Endothelial cell of umbilical vein (primary cell): ENCODE results near the gene CCDC146. TPM values are rescaled to one million over a fixed set of nuclear protein-coding genes. Genes with fewer than 3 reads are reported as not detected.

Experiments
- BruUV-seq: library from RNA; stranded (reverse); fragments of 400-500 nt; replicated peaks from 2 replicates; lab custom pipeline; 2021; lab: Mats Ljungman, UMichigan
- CTCF ChIA-PET: fragments of 300-600, 350-600 bp; sonication (Branson Sonifier 250); formaldehyde crosslinking; loops from one replicate; lab custom pipeline; 2021; ENCODE audit warnings: antibody characterized with exemption, inconsistent platforms; lab: Charles Lee
- POLR2A ChIA-PET: fragments of 300-600, 350-600 bp; sonication (Branson Sonifier 250); formaldehyde crosslinking; loops from one replicate; lab custom pipeline; 2021; ENCODE audit warnings: antibody characterized with exemption, inconsistent platforms; lab: Charles Lee
- DNase-seq: peaks from one replicate; pipeline ENCODE4 v3.0.0-alpha.2; 2011; ENCODE audit warnings: low read depth, low spot score
- FAIRE-seq: peaks from 2 replicates; lab custom pipeline; 2011; peaks lifted over from hg19 to GRCh38; lab: Jason Lieb, UNC
- H2AFZ ChIP-seq: 2 replicates; pipeline ENCODE4 v1.6.0; 2012; ENCODE audit warnings: low read depth, low read length, control low read depth, inconsistent platforms
- H3K27ac ChIP-seq: 2 replicates; pipeline ENCODE4 v1.5.1; 2011; ENCODE audit warnings: low read depth, mild to moderate bottlenecking, control low read depth, low read length, moderate library complexity; ENCODE audit not compliant: insufficient read depth
- H3K27me3 ChIP-seq, 2 experiments: 2 replicates each; pipeline versions ENCODE4 v1.6.0 to v1.6.1; 2011; ENCODE audit warnings: low read length in 2 of 2, mixed read lengths in 1 of 2; ENCODE audit not compliant: control insufficient read depth in 2 of 2, insufficient read depth in 2 of 2
- H3K36me3 ChIP-seq, 2 experiments: 2 replicates in 1 of 2; 3 replicates in 1 of 2; pipeline ENCODE4 v1.5.1; 2011; ENCODE audit warnings: low read length in 2 of 2, mild to moderate bottlenecking in 1 of 2, moderate library complexity in 1 of 2; ENCODE audit not compliant: control insufficient read depth in 2 of 2, insufficient read depth in 2 of 2; ENCODE audit errors: extremely low read depth in 1 of 2
- H3K4me1 ChIP-seq: 3 replicates; pipeline ENCODE4 v1.5.1; 2011; ENCODE audit warnings: mild to moderate bottlenecking, low read length; ENCODE audit not compliant: control insufficient read depth, insufficient read depth; ENCODE audit errors: extremely low read depth
- H3K4me2 ChIP-seq: 2 replicates; pipeline ENCODE4 v1.6.1; 2011; ENCODE audit warnings: low read length, control low read depth, mixed read lengths; ENCODE audit not compliant: insufficient read depth
- H3K4me3 ChIP-seq, 3 experiments: fragments of 200-600 bp in 1 of 3; sonication (generic), shearing (Covaris generic) in 1 of 3; replicated peaks in 1 of 3; 2 replicates each; pipeline ENCODE4 v1.5.1; 2011 to 2016; ENCODE audit warnings: control low read depth in 3 of 3, low read length in 3 of 3, mild to moderate bottlenecking in 2 of 3, inconsistent platforms in 1 of 3, low read depth in 1 of 3, moderate library complexity in 1 of 3; ENCODE audit not compliant: insufficient read depth in 1 of 3
- H3K79me2 ChIP-seq: 2 replicates; pipeline ENCODE4 v1.6.0; 2012; ENCODE audit warnings: low read length, inconsistent platforms; ENCODE audit not compliant: control insufficient read depth, insufficient read depth
- H3K9ac ChIP-seq: replicated peaks from 2 replicates; pipeline ENCODE3; 2011; ENCODE audit warnings: low read length, control low read depth; ENCODE audit not compliant: insufficient read depth; ENCODE audit errors: extremely low read depth
- H3K9me1 ChIP-seq: replicated peaks from 3 replicates; pipeline ENCODE4 v1.6.0; 2011; ENCODE audit warnings: mild to moderate bottlenecking, low read length; ENCODE audit not compliant: control insufficient read depth, insufficient read depth; ENCODE audit errors: extremely low read depth
- H3K9me3 ChIP-seq: replicated peaks from 2 replicates; pipeline ENCODE4 v1.5.1; 2012; ENCODE audit warnings: low read length, inconsistent platforms; ENCODE audit not compliant: control insufficient read depth, insufficient read depth
- H4K20me1 ChIP-seq: replicated peaks from 2 replicates; pipeline ENCODE3; 2011; ENCODE audit warnings: mild to moderate bottlenecking, low read length; ENCODE audit not compliant: control insufficient read depth, insufficient read depth; ENCODE audit errors: extremely low read depth
- EZH2 ChIP-seq: IDR thresholded peaks from 2 replicates; pipeline ENCODE4 v1.6.1; 2012; ENCODE audit warnings: borderline replicate concordance, low read depth, mild to moderate bottlenecking, moderate library complexity, low read length, inconsistent platforms; ENCODE audit not compliant: severe bottlenecking
- FOS ChIP-seq: IDR thresholded peaks from 2 replicates; pipeline ENCODE4 v1.6.1; 2011; ENCODE audit warnings: mild to moderate bottlenecking, low read length, moderate library complexity, borderline replicate concordance; ENCODE audit not compliant: insufficient read depth
- GATA2 ChIP-seq: IDR thresholded peaks from 2 replicates; pipeline ENCODE4 v1.7.0; 2011; ENCODE audit warnings: low read depth, mild to moderate bottlenecking, moderate library complexity, mixed read lengths, low read length; ENCODE audit not compliant: insufficient read length, insufficient read depth
- JUN ChIP-seq: IDR thresholded peaks from 2 replicates; pipeline ENCODE4 v1.6.1; 2011; ENCODE audit warnings: borderline replicate concordance, low read depth; ENCODE audit not compliant: insufficient read length, insufficient read depth
- MYC ChIP-seq: IDR thresholded peaks from one replicate; pipeline ENCODE4 v1.6.1; 2011; ENCODE audit warnings: mild to moderate bottlenecking, low read depth, low read length
- POLR2A ChIP-seq: IDR thresholded peaks from 2 replicates; pipeline ENCODE4 v1.6.1; 2012; ENCODE audit warnings: low read depth, mild to moderate bottlenecking, control low read depth, low read length
- POLR2AphosphoS5 ChIP-seq: IDR thresholded peaks from 2 replicates; pipeline ENCODE4 v1.6.1; 2012; ENCODE audit warnings: low read depth, mild to moderate bottlenecking, control low read depth, low read length, moderate library complexity; ENCODE audit not compliant: insufficient read depth
- dilution Hi-C: fragments of 300-500 bp; cut with MboI; formaldehyde crosslinking; loops from one replicate; pipeline ENCODE4 v1.15.0; 2019; ENCODE audit warnings: low sequenced_read_pairs; ENCODE audit not compliant: extremely low pct_ligation_motif_present
- intact Hi-C: fragments of 100-400 bp; cut with micrococcal nuclease; formaldehyde crosslinking; loops from one replicate; pipeline ENCODE4 v1.10.0; 2022
- polyA plus RNA-seq, 4 experiments: library from polyadenylated mRNA; depleted of rRNA in 3 of 4; stranded (reverse) in 3 of 4; unstranded in 1 of 4; fragments of >200 nt; gene quantifications; 2 replicates each; pipeline versions ENCODE4 v1.2.1 to v1.2.3, GENCODE V29; 2011 to 2012; ENCODE audit warnings: missing spikeins in 1 of 4
- total RNA-seq: library from RNA; stranded (reverse); gene quantifications from 2 replicates; pipeline ENCODE4 v1.2.3, GENCODE V29; 2021
- TF ChIP-seq, protein P1 (sequence below), 2 donors: IDR thresholded peaks; 1 replicate in 1 of 2; 2 replicates in 1 of 2; pipeline ENCODE4 v1.5.1; 2011; ENCODE audit warnings: low read length in 2 of 2, mild to moderate bottlenecking in 2 of 2, moderate library complexity in 2 of 2, control low read depth in 1 of 2, inconsistent platforms in 1 of 2, low read depth in 1 of 2; ENCODE audit not compliant: insufficient read depth in 1 of 2; ENCODE audit errors: extremely low read depth in 1 of 2
- TF ChIP-seq, protein P2 (sequence below): IDR thresholded peaks from 2 replicates; pipeline ENCODE4 v1.6.1; 2011; ENCODE audit not compliant: insufficient read depth, insufficient read length

The CCDC146 gene
- total and polyA plus RNA-seq, 2 donors (not counting 3 experiments of a cell fraction or from before 2014, with no cell fraction given) = 0.65 to 2.2 TPM

DNA sequence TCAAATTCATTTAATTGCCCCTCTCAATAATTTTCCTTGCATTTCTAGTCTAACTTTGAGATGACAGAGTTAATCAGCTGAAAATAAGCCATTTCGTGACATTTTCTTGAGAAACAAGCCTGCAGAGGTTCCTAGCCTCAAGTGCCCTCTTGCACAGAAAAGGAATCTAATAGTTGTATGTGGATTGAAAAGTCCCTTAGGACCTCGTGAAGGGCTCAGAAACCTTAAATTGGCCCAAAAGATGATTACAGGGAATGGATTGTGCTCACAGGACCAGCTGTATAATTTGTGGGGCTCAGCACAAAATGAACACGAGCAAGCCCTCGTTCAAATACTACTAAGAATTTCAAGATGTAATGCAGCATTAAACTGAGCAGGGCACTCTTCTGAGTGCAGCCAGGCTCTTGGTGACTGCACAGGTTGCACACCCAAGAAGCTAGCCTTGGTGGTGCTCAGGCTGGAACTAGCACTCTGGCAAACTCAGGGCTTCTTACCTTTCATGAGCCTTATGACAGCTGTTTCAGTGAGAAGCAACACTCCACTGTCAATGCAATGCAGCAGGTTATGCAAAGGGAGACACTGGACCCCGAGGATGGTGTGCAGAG, 191.6 kb downstream of the CCDC146 start:
- Histone ChIP-seq H4K20me1 (no peaks in the 10 kb centered on the region), H3K4me1 (no peaks in the 10 kb centered on the region), H3K9me1 (no peaks in the 10 kb centered on the region), H3K27me3 (no peaks in the 10 kb centered on the region), H3K27ac (no peak overlapping the region), H3K9ac (no peak overlapping the region), H3K79me2 (no peaks in the 10 kb centered on the region), H3K9me3 (no peaks in the 10 kb centered on the region), H3K36me3 (no peaks in the 10 kb centered on the region), H3K4me3 (no peak overlapping the region), H3K4me2 (no peak overlapping the region), H2AFZ (no peak overlapping the region)
- no peak for DNase-seq
- TF ChIP-seq, protein P1, sequence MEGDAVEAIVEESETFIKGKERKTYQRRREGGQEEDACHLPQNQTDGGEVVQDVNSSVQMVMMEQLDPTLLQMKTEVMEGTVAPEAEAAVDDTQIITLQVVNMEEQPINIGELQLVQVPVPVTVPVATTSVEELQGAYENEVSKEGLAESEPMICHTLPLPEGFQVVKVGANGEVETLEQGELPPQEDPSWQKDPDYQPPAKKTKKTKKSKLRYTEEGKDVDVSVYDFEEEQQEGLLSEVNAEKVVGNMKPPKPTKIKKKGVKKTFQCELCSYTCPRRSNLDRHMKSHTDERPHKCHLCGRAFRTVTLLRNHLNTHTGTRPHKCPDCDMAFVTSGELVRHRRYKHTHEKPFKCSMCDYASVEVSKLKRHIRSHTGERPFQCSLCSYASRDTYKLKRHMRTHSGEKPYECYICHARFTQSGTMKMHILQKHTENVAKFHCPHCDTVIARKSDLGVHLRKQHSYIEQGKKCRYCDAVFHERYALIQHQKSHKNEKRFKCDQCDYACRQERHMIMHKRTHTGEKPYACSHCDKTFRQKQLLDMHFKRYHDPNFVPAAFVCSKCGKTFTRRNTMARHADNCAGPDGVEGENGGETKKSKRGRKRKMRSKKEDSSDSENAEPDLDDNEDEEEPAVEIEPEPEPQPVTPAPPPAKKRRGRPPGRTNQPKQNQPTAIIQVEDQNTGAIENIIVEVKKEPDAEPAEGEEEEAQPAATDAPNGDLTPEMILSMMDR (IDR thresholded peaks at IDR 0.05; ENCODE audit: extremely low read depth in 1 of 2, insufficient read depth in 1 of 2, low read depth in 1 of 2, low read length in 2 of 2) = no peak
- TF ChIP-seq POLR2A = no peak
- dilution Hi-C loops (no loop called here), intact Hi-C loops (no loop called here)
- no TSS peak for BruUV-seq
- FAIRE-seq = no peak
- ChIA-PET POLR2A (no interaction called here), CTCF (no interaction called here)

DNA sequence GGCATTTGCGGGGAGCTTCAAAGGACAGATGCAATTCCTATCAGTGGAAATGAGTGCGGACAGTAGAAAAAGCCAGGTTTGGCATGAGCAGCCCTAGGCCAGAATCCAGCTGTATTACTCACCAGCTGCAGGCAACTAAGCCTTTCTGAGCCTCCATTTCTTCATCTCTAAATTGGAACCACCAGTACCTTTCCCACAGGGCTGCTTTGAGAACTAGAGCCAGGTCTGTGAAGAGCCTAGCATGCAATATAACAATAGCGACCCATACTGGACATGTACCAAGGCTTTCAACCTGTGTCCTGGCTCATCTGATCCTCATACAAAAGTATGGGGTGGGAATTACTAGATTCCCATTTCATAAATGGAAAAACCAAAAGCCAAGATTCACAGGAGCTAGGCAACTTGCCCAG, 192.8 kb downstream of the CCDC146 start:
- ChIA-PET CTCF (interaction anchor here (1.2 kb wide), 1 partner anchor 17 kb away, joined by 4 read pairs; no protein-coding TSS in a partner anchor), POLR2A (no interaction called here)
- no peaks in the 10 kb centered on the region for H3K27me3 ChIP-seq
- H3K36me3 ChIP-seq = no peaks in the 10 kb centered on the region
- no peak for FAIRE-seq
- no peaks in the 10 kb centered on the region for H3K9me3 ChIP-seq
- BruUV-seq = no TSS peak
- dilution Hi-C loops = no loop called here
- H3K4me1 ChIP-seq = no peaks in the 10 kb centered on the region
- no peaks in the 10 kb centered on the region for H3K79me2 ChIP-seq
- no peak for TF ChIP-seq MYC
- no peak for TF ChIP-seq EZH2
- TF ChIP-seq POLR2A = no peak
- no peak for TF ChIP-seq GATA2
- TF ChIP-seq JUN = no peak
- no peak for TF ChIP-seq POLR2AphosphoS5
- TF ChIP-seq, protein P2, sequence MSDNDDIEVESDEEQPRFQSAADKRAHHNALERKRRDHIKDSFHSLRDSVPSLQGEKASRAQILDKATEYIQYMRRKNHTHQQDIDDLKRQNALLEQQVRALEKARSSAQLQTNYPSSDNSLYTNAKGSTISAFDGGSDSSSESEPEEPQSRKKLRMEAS = no peak
- TF ChIP-seq, protein P1 (IDR thresholded peaks at IDR 0.05; ENCODE audit: extremely low read depth in 1 of 2, insufficient read depth in 1 of 2, low read depth in 1 of 2, low read length in 2 of 2) = no peak
- no peak for TF ChIP-seq FOS
- no peaks in the 10 kb centered on the region for H4K20me1 ChIP-seq
- intact Hi-C loops = no loop called here
- H3K27ac ChIP-seq = no peak overlapping the region
- no peak for DNase-seq
- H2AFZ ChIP-seq = no peak overlapping the region
- no peaks in the 10 kb centered on the region for H3K9me1 ChIP-seq
- no peak overlapping the region for H3K4me2 ChIP-seq
- H3K4me3 ChIP-seq = no peak overlapping the region
- no peak overlapping the region for H3K9ac ChIP-seq
